Sigmoid colon (tissue), 7 donors: ENCODE results near the gene SWSAP1. TPM values are rescaled to one million over a fixed set of nuclear protein-coding genes. Genes with fewer than 3 reads are reported as not detected.
A peak's percentile ranks its signal among the peaks of the same experiment; 100 is the strongest.
"Not testable (repeated sequence)": the region's sequence is repeated elsewhere in the genome, so short reads cannot be mapped to it uniquely, and the experiment has no call there.

Source experiments
- DNase-seq: peaks from one replicate; pipeline ENCODE4 v3.0.0-alpha.2; 2019
- H3K27ac ChIP-seq, 4 donors: fragments of 200-600 bp; sonication (generic); one replicate each; pipeline ENCODE4 v1.5.1; 2016 to 2019; ENCODE audit warnings: mild to moderate bottlenecking in 1 of 4
- H3K27me3 ChIP-seq, 3 donors: fragments of 200-600 bp; sonication (generic); one replicate each; pipeline ENCODE4 v1.5.1; 2019; ENCODE audit warnings: mild to moderate bottlenecking in 1 of 3
- H3K36me3 ChIP-seq, 4 donors: fragments of 200-600 bp; sonication (generic); one replicate each; pipeline ENCODE4 v1.5.1; 2016 to 2019
- H3K4me1 ChIP-seq, 4 donors: fragments of 200-600 bp; sonication (generic); one replicate each; pipeline ENCODE4 v1.5.1; 2017 to 2019
- H3K4me3 ChIP-seq, 4 donors: fragments of 200-600 bp; sonication (generic); one replicate each; pipeline ENCODE4 v1.5.1; 2017 to 2019; ENCODE audit warnings: mild to moderate bottlenecking in 2 of 4, moderate library complexity in 1 of 4
- H3K9me3 ChIP-seq, 4 donors: fragments of 200-600 bp in 3 of 4; sonication (generic) in 3 of 4; one replicate each; pipeline versions ENCODE4 v1.5.1 to v1.6.1; 2013 to 2019
- EP300 ChIP-seq, 4 donors: sonication (generic); formaldehyde crosslinking; IDR thresholded peaks; one replicate each; pipeline ENCODE4 v1.6.1; 2017; ENCODE audit warnings: antibody characterized with exemption in 4 of 4
- POLR2A ChIP-seq, 2 donors: fragments of 450-650 bp; IDR thresholded peaks; one replicate each; pipeline ENCODE4 v1.6.1; 2016; ENCODE audit warnings: antibody characterized with exemption in 2 of 2, mild to moderate bottlenecking in 2 of 2, moderate library complexity in 2 of 2
- POLR2AphosphoS5 ChIP-seq, 4 donors: sonication (generic); formaldehyde crosslinking; IDR thresholded peaks; one replicate each; pipeline ENCODE4 v1.6.1; 2017; ENCODE audit warnings: antibody characterized with exemption in 4 of 4
- WGBS, 2 donors: extraction: QIAGEN DNeasy Blood & Tissue Kit; methylation state at CpG; one replicate each; pipeline ENCODE4 v1.1.7; 2013; 5-methylcytosine and 5-hydroxymethylcytosine counted together
- intact Hi-C: fragments of 100-400 bp; cut with DNase I; formaldehyde crosslinking; loops from one replicate; pipeline ENCODE4 v1.15.1; 2023
- polyA plus RNA-seq, 3 donors: library from polyadenylated mRNA; stranded (reverse); fragments of 200-250 nt; gene quantifications; one replicate each; pipeline ENCODE4 v1.2.3, GENCODE V29; 2013
- total RNA-seq, 4 donors: library from RNA; depleted of rRNA; stranded (reverse); fragments of >200 nt; gene quantifications; one replicate each; pipeline ENCODE4 v1.1.0, GENCODE V29; 2016
- TF ChIP-seq, protein P1 (sequence below), 4 experiments: fragments of 450-650 bp in 3 of 4; fragments of 200-600 bp in 1 of 4; IDR thresholded peaks; one replicate each; pipeline ENCODE4 v1.5.1; 2016 to 2019; ENCODE audit warnings: antibody characterized with exemption in 4 of 4, mild to moderate bottlenecking in 3 of 4, moderate library complexity in 2 of 4
- donor health status: healthy with polysubstance abuse.
- donor health status: Bipolar disorder and iron deficiency.
- donor health status: healthy.

SWSAP1 gene
- total and polyA plus RNA-seq, 7 donors, result 0.71 to 4.3 (median 1.8) TPM

DNA sequence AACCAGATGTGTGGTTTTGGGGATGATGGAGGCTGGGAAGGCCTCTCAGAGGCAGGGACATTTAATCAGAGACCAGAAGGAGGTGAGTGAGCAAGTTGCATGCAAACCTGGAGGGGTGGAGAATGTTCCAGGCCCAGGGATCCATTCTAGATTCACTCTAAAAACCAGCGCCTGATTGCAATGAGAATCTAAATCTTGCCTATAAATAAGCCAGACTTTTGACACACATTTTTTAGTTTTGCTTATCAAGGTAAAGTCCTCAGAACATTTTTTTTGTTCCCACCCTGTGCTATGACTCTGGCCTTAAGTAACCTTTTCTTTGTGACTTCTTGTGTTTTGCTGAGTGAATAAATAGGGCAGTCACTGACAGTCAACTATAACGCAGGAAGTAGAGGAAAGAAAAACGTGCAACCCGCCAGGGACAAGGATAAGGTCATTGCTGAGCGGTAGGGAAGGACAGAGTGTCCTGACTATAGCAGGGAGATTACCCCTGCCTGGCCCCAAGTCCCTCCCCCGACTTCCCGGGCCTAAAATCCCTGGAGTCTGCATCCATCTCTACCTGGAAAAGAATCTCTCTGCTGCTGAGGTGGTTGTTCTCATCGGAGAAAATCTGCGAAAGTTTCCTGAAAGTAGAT, 30.2 kb downstream of the SWSAP1 start:
- no peak for TF ChIP-seq POLR2A (IDR thresholded peaks at IDR 0.05)
- no peak for TF ChIP-seq POLR2AphosphoS5 (IDR thresholded peaks at IDR 0.05)
- no peak for TF ChIP-seq EP300 (IDR thresholded peaks at IDR 0.05)
- TF ChIP-seq, protein P1, sequence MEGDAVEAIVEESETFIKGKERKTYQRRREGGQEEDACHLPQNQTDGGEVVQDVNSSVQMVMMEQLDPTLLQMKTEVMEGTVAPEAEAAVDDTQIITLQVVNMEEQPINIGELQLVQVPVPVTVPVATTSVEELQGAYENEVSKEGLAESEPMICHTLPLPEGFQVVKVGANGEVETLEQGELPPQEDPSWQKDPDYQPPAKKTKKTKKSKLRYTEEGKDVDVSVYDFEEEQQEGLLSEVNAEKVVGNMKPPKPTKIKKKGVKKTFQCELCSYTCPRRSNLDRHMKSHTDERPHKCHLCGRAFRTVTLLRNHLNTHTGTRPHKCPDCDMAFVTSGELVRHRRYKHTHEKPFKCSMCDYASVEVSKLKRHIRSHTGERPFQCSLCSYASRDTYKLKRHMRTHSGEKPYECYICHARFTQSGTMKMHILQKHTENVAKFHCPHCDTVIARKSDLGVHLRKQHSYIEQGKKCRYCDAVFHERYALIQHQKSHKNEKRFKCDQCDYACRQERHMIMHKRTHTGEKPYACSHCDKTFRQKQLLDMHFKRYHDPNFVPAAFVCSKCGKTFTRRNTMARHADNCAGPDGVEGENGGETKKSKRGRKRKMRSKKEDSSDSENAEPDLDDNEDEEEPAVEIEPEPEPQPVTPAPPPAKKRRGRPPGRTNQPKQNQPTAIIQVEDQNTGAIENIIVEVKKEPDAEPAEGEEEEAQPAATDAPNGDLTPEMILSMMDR (IDR thresholded peaks at IDR 0.05), result no peak
- H3K4me1 ChIP-seq, result peaks cover 0 to 4% (median 0%) of the 10 kb centered on the region in 4 donors
- intact Hi-C loops, result no loop called here
- no peak overlapping the region for H3K27ac ChIP-seq
- no peak overlapping the region for H3K4me3 ChIP-seq
- DNase-seq, result no peak
- no peaks in the 10 kb centered on the region for H3K36me3 ChIP-seq
- no peaks in the 10 kb centered on the region for H3K9me3 ChIP-seq
- peaks cover 0 to 34% (median 17%) of the 10 kb centered on the region in 3 donors for H3K27me3 ChIP-seq
- 67 to 68% methylated on average over 9 of the region's 9 CpGs for WGBS, 2 donors

DNA sequence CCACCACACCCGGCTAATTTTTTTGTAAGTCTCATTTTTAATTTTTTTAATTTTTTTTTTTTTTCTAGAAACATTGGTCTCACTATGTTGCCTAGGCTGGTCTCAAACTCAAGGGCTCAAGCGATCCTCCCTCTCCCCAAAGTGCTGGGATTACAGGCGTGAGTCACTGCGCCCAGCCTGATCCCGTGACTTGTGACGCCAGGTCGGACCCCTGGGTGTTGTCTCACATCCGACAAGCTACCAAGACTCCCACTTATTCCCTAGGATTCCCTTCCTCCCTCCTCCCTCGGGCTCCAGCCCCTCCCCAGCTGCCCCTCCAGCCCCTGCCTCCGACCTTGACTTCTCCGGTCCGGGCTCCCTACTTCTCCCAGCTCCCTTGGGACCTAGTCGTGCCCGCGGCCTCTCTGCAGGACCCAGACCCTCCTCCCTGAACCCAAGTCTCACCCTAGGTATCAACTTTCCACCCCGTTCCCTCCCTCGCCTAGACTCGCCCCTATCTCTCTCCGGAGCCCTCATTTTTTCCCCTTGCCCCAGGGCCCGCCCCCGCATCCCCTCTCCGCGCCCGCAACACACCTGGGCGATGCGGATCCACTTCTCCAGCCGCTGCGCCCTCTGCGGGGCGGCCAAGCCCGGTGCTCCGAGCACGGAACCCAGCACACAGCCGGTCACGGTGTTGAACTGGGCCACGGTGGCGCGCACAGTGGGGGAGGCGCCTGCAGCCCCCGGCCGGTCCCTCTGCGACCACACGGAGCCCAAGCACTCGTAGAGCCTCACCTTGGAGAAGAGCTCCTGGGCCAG, 31.6 kb downstream of the SWSAP1 start:
- H3K27me3 ChIP-seq, result peaks cover 0 to 34% (median 19%) of the 10 kb centered on the region in 3 donors
- intact Hi-C loops, result no loop called here
- 48 to 83% methylated on average over 44 of the region's 44 CpGs for WGBS, 2 donors
- TF ChIP-seq EP300 (IDR thresholded peaks at IDR 0.05), result no peak
- TF ChIP-seq, protein P1 (IDR thresholded peaks at IDR 0.05), result peak in 1 of 4 experiments; percentile 37
- no peak for TF ChIP-seq POLR2A (IDR thresholded peaks at IDR 0.05)
- no peak for TF ChIP-seq POLR2AphosphoS5 (IDR thresholded peaks at IDR 0.05)
- H3K36me3 ChIP-seq, result no peaks in the 10 kb centered on the region
- DNase-seq, result no peak
- no peaks in the 10 kb centered on the region for H3K9me3 ChIP-seq
- no peak overlapping the region for H3K27ac ChIP-seq
- peaks cover 0 to 4% (median 0%) of the 10 kb centered on the region in 4 donors for H3K4me1 ChIP-seq
- H3K4me3 ChIP-seq, result no peak overlapping the region

DNA sequence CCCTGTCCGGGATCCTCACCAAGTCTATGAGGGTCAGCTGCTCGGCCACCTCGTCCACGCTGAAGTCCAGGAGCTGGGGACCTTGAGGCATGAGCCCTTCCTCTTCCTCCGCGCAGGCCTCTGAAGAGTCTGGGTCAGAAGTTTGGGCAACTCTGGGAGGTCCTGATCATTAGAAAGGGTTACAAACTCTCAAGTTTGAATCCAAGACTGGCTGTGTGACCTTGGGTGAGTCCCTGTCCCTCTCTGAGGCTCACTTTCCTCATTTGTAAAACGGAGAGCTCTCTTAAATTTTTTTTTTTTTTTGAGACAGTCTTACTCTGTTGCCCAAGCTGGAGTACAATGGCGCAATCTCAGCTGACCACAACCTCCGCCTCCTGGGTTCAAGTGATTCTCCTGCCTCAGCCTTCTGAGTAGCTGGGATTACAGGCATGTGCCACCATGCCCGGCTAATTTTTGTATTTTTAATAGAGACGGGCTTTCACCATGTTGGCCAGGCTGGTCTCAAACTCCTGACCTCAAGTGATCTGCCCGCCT, 32.3 kb downstream of the SWSAP1 start:
- H3K9me3 ChIP-seq, H3K4me1 ChIP-seq, H3K36me3 ChIP-seq, H3K27ac ChIP-seq, DNase-seq, H3K4me3 ChIP-seq, intact Hi-C loops: not testable (repeated sequence)
- WGBS, 2 donors, result 85 to 93% methylated on average over 12 of the region's 12 CpGs
- peaks cover 0 to 34% (median 19%) of the 10 kb centered on the region in 3 donors for H3K27me3 ChIP-seq

DNA sequence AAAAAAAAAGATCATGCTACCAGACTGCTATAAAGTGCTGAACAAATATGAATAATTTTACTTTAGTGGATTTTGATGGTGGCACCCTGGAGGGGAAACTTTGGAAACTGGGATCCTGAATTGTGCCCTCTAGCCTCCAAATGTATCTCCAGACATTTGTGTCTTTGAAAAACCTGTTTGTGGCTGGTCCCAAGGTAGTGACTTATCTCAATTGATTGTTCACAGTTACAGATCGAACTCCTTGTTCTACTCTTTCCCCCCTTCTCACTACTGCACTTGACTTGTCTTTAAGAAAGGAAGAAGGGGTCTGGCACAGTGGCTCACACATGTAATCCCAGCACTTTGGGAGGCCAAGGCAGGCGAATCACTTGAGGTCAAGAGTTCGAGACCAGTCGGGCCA, 34.1 kb downstream of the SWSAP1 start:
- Histone ChIP-seq H3K4me1 (peaks cover 0 to 4% (median 0%) of the 10 kb centered on the region in 4 donors), H3K9me3 (no peaks in the 10 kb centered on the region), H3K27me3 (peaks cover 0 to 34% (median 19%) of the 10 kb centered on the region in 3 donors), H3K36me3 (no peaks in the 10 kb centered on the region), H3K27ac (no peak overlapping the region), H3K4me3 (no peak overlapping the region)
- TF ChIP-seq EP300 (IDR thresholded peaks at IDR 0.05) (no peak), POLR2A (IDR thresholded peaks at IDR 0.05) (no peak)
- DNase-seq, result no peak
- intact Hi-C loops, result no loop called here
- 85 to 90% methylated on average over 4 of the region's 4 CpGs for WGBS, 2 donors

DNA sequence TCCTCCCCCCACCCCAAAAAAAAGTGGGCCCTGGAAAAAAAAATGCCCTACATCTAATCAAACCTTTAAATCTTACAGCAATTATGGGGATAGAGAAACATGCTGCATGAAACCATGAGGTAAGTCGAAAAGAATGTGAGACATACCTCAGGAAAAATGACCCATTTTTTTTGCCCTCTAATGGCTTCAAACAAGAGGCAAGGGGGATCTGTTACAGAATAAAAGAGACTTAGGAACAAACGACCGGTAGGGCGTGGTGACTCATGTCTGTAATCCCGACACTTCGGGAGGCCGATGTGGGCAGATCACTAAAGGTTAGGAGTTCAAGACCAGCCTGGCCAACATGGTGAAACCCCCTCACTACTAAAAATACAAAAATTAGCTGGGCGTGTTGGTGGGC, 36.2 kb downstream of the SWSAP1 start:
- no peaks in the 10 kb centered on the region for H3K36me3 ChIP-seq
- TF ChIP-seq EP300 (IDR thresholded peaks at IDR 0.05) (no peak), POLR2A (IDR thresholded peaks at IDR 0.05) (no peak), POLR2AphosphoS5 (IDR thresholded peaks at IDR 0.05) (no peak)
- TF ChIP-seq, protein P1 (IDR thresholded peaks at IDR 0.05), result no peak

More for the DNA sequence above, 36.2 kb downstream of the SWSAP1 start:
- peaks cover 0 to 34% (median 19%) of the 10 kb centered on the region in 3 donors for H3K27me3 ChIP-seq
- H3K27ac ChIP-seq, result no peak overlapping the region
- peaks cover 0 to 4% (median 0%) of the 10 kb centered on the region in 4 donors for H3K4me1 ChIP-seq
- intact Hi-C loops, result no loop called here
- DNase-seq, result no peak
- no peaks in the 10 kb centered on the region for H3K9me3 ChIP-seq
- 78 to 86% methylated on average over 8 of the region's 8 CpGs for WGBS, 2 donors
- no peak overlapping the region for H3K4me3 ChIP-seq
